HG03439 (cell line): ENCODE results near the gene GLYR1.

Source experiments
- ATAC-seq: cut with Tn5 transposase; IDR thresholded peaks from one replicate; pipeline ENCODE4 v1.9.1; 2021; ENCODE audit warnings: mild to moderate bottlenecking, moderate library complexity; ENCODE audit not compliant: unreplicated experiment

GLYR1 gene

GRCh38 chr16:4813251-4814003 is 33.7 kb downstream of the GLYR1 start:
- no peak for ATAC-seq

GRCh38 chr16:4811773-4812172 is 35.3 kb downstream of the GLYR1 start:
- ATAC-seq = no peak

- ATAC-seq = no peak
Measured at GRCh38 chr16:4811242-4811641, 35.8 kb downstream of the GLYR1 start.

GRCh38 chr16:4806280-4806679 is 40.8 kb downstream of the GLYR1 start:
- ATAC-seq = no peak

GRCh38 chr16:4805231-4805630 is 41.9 kb downstream of the GLYR1 start:
- no peak for ATAC-seq

- ATAC-seq = no peak
Measured at GRCh38 chr16:4803898-4804762, 43.0 kb downstream of the GLYR1 start.

GRCh38 chr16:4803401-4803844 is 43.7 kb downstream of the GLYR1 start:
- no peak for ATAC-seq

GRCh38 chr16:4802659-4803287 is 44.3 kb downstream of the GLYR1 start:
- ATAC-seq = peak; percentile 92

- ATAC-seq = peak; percentile 54
Measured at GRCh38 chr16:4801962-4802658, 45.0 kb downstream of the GLYR1 start, which contains the start of gene ROGDI. Gene ROGDI, minus strand, starts transcription at chr16:4802633. Its CDS starts 62 bp downstream, at chr16:4802571.

- ATAC-seq = no peak
Measured at GRCh38 chr16:4801051-4801961, 45.8 kb downstream of the GLYR1 start.

- no peak for ATAC-seq
Measured at GRCh38 chr16:4800290-4801041, 46.6 kb downstream of the GLYR1 start.

- no peak for ATAC-seq
Measured at GRCh38 chr16:4799171-4799855, 47.8 kb downstream of the GLYR1 start.

GRCh38 chr16:4798456-4798855 is 48.6 kb downstream of the GLYR1 start:
- ATAC-seq = no peak

- no peak for ATAC-seq
Measured at GRCh38 chr16:4797805-4798252, 49.3 kb downstream of the GLYR1 start.

GRCh38 chr16:4796982-4797804 is 49.9 kb downstream of the GLYR1 start:
- ATAC-seq = no peak

- no peak for ATAC-seq
Measured at GRCh38 chr16:4795828-4796572, 51.1 kb downstream of the GLYR1 start.
